WI38 (cell line): Measurements from ENCODE around the gene LTC4S.

Experiments
- H3K4me3 ChIP-seq: 2 replicates; pipeline ENCODE4 v1.5.1; 2011; ENCODE audit warnings: low read depth, mild to moderate bottlenecking, control low read depth, low read length
- TF ChIP-seq, protein P1 (sequence below): IDR thresholded peaks from 2 replicates; pipeline ENCODE4 v1.5.1; 2012; ENCODE audit warnings: low read depth, mild to moderate bottlenecking, control low read depth, low read length

LTC4S gene

DNA sequence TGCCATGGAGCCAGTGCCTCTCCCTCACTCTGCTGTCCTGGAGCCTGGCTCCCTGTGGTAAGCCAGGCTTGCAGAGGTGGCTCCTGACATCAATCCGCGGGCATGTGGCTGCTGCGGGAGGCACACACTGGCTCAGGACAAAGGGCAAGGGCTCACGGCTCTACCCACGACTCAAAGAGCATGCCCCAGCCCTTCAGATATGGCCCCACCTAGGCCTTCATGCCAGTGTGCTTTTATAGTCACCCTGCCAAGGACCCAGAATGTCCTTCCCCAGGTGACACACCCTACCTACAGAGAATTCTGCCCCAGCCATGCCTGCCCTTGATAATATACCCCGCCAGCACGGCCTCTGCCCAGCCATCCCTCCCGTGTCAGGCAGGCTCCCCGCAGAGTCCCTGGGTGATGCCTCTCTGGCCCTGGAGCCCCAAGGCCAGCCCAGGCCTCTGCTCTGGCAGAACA lies 11.3 kb downstream of the LTC4S start:
- TF ChIP-seq, protein P1, sequence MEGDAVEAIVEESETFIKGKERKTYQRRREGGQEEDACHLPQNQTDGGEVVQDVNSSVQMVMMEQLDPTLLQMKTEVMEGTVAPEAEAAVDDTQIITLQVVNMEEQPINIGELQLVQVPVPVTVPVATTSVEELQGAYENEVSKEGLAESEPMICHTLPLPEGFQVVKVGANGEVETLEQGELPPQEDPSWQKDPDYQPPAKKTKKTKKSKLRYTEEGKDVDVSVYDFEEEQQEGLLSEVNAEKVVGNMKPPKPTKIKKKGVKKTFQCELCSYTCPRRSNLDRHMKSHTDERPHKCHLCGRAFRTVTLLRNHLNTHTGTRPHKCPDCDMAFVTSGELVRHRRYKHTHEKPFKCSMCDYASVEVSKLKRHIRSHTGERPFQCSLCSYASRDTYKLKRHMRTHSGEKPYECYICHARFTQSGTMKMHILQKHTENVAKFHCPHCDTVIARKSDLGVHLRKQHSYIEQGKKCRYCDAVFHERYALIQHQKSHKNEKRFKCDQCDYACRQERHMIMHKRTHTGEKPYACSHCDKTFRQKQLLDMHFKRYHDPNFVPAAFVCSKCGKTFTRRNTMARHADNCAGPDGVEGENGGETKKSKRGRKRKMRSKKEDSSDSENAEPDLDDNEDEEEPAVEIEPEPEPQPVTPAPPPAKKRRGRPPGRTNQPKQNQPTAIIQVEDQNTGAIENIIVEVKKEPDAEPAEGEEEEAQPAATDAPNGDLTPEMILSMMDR: no peak

DNA sequence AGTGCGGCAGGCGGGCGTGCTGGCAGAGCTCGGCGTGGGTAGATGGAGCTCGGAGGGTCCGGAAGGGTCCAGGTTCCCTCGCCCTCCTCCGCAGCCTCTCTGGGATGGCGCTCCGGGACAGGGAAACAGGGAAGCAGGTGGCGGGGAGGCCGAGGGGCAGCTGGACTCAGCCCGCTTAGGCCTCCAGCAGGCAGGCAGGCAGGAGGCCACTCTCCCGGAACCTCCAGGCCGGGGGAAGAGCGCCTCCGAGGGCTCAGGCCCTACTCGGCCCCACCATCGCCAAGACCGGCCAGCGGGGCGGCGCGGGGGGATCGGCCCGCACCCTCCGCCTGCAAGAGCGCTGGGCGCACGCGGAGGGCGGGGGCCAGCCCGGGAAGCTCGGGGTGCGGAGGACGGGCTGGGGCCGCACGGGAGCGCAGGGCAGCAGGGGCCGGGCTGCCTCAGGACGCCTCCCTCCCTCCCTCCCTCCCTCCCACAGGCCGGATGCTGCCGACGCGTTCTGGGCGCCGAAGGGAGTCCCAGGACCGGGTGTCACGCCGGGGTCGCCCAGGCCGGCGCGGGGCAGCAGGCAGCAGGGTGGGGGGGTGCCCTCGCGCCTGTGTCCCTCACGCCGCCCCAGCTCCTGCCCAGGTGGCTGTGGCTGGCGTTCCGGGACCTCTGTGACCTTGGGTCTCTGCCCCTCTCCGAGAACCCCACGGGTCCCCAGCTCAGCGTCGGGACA lies 11.9 kb downstream of the LTC4S start:
- TF ChIP-seq, protein P1: no peak

More for the DNA sequence above, 11.3 kb downstream of the LTC4S start:
- H3K4me3 ChIP-seq: peak overlapping the region; percentile 72

DNA sequence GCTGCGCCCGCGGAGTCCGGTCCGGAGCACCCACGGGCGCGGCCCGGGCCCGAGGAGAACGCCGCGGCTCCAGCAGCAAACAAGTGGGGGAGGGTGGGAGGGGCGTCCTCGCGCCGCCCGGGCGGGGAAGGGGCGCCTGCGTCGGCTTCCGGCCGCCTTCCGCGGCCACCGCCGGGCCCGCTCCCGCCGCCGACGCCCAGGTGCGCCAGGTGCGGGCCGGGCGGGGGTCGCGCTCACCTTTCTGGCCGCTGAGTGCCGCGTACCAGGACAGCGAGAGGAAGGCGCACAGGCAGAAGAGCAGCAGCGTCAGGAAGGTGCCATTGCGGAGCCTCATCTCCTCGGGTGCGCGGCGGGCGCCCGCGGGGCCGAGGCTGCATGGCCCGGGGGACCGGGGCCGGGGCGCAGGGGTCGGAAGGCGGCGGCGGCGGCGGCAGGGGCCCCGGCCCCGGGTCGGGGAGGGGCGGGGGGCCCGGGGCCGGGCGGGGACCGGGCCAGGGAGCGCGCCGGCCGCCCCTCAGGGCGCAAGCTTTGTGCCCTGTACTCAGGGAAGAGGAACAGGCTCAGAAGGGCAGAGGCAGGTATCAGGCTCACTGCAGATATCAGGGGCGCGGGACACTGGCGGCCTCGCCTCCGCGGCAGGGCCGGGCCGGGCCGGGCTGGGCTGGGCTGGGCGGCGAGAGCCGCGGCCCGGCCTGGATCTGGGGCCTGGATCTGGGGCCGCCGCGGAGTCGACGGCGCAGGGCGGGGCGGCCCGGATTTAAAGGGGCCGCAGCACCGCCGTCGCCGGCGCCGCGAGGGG lies 12.7 kb downstream of the LTC4S start, which contains the start of gene MGAT4B:
Gene MGAT4B (minus strand): TSS at position 617 of the 799 bp plus-strand sequence. CDS start 283 bp downstream, at position 334.
- H3K4me3 ChIP-seq: peak within 1 kb of the TSS; percentile 72
- TF ChIP-seq, protein P1: no peak

More for the DNA sequence above, 11.9 kb downstream of the LTC4S start:
- peak overlapping the region; percentile 72 for H3K4me3 ChIP-seq

DNA sequence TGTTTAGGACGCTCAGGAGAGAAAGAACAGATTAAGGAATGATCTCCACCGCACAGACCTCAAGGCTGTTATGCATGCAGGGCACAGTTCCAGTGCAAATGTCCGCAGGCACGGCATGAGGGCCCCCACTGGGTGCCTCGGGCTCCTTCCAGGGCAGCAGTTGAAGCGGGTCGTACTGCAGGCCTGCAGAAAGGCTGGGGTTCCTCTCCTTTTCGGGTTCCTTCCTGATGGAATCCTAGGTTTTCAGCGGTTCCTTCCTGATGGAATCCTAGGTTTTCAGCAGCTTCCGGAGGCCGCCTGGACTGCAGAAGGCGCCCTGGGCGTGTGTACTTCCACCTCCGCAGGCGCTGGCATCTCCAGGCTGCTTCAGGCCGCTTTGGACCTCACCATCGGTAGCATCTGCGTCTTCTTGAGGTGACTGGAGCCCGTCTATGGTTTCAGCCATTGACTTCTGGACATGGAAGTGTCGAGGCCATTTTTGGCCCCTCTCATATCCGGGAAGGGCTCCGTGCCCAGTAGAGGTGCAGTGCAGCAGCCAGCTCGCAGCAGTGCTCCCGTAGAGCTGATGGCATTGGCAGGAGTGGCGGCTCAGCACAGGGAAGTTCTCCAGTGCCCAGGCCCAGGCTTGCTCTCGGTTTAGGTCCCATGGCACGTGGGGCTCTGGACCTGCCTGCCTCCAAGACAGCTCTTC lies 18.5 kb downstream of the LTC4S start:
- no peak overlapping the region for H3K4me3 ChIP-seq
- TF ChIP-seq, protein P1: no peak

DNA sequence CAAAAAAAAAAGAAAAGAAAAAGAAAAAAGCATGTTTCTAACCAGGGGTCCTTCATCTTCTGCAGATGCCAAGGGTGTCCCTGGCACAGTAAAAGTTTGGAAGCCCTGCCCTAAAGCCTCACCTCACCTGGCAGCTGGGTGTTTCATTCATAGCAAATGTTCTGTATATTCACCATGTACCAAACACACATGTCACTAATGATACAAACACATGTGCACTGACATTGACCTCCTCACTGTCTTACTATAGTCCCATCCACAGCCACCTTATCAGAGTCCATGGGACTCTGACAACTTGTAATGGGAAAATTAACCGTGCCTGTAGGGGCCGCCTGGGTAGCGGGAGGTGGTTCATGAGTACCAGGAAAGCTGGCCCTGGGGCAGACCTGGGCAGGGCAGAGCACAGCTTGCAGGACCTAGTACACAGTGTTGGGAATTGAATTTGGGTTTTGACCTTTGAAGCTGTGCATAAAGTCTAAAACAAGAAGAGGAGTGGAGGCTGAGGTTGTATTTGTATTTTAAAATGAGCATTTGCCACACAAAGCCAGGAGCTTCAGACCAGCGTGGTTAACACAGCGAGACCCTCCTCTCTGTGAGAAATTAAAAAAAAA lies 19.3 kb downstream of the LTC4S start:
- TF ChIP-seq, protein P1: no peak
- H3K4me3 ChIP-seq: no peak overlapping the region

DNA sequence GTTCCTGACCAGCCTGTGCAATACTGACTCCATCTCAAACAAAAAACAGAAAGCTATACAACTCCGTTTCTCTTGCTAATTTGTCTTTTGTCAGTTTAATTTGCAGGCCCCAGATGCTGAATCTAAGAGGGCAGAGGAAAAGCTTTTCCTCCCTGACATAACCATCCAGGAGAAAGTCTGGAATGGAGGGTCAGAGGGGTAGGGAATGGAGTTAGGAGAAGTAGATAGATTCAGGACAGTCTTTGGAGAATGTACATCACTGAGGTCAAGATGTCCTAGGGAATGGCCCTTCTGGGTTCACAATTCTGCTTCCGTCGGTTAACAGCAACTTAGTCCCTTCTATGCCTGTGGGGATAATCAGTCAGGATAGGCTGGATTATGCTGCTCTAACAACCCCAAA lies 20.3 kb downstream of the LTC4S start:
- TF ChIP-seq, protein P1: no peak
- H3K4me3 ChIP-seq: no peak overlapping the region
